ENCODE results near the gene MRPS7.
"Not testable (repeated sequence)": the region's sequence is repeated elsewhere in the genome, so short reads cannot be mapped to it uniquely, and the experiment has no call there.

Gene MRPS7

DNA sequence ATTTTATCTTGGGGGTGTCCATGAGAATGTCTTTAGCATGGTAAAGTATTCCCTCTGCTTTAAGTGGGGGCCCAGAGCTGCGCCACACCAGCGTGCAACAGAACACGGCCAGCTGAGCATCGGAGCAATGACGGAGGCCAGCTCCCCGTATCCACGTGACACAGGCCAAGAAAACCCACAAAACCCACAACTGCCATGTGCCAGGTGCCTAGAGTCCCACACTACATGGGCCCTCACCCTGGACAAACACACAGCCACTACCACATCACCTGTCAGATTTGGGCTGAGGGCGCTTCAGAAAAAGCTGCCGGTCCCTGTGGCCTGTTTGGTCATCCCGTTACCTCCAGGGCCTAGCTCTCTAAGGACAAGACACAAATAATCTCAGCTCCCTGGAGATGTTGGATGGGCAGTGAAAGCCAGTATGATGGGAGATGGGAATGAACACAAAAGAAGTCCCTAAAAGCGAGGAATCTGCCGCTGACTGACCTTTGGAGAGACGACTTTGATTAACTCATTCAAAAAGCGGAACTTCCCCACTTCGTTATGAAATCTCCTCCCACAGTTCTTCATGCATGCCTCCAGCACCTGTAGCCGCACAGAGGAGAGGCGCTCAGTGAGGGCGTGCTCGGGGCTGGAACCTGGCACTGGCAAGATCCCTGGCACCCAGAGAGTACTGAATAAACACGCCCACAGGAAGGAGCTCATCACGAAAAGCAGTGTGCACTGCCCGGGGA is 17.4 kb upstream of the MRPS7 start:
- DNase-seq (ENCODE audit: low spot score): no peak

DNA sequence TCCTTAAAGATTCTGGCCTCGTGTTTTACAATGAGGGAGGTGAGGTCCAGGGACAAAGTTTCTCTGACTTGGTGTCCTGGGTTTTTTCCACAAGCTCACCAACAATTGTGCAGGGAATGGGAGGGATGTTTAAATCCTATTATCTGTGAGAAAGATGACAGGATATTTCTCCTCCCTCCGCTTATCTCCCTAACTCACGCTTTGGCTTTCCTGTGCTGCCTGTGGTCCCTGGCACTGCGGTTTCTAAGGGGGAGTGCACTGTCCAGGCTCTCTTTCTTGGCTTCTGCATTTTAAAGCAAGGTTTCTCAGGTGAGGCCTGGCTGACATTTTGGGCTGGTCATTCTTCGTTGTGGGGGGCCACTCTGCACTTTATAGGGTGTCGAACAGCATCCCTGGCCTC is 16.7 kb upstream of the MRPS7 start:
- no peak for DNase-seq (ENCODE audit: low spot score)

DNA sequence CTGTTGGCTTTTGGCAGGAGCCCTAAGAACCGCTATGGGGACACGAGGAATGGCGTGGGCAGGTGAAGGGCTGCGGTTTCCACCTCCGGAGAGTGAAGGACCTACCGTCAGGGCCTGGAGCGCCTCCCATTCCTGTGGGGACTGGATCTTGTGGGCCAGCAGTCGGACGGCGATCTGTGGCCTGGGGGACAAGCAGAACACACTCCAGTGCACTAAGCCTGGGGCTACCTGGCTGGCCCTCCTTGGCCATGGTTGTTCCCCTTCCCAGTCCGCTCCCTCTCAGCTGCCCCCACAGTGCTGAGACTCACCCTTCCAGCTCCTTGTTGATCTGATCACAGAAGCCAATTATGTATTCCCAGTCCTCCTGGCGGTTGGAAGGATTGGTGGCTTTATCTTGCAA is 15.3 kb upstream of the MRPS7 start:
- no peak for DNase-seq (ENCODE audit: low spot score)

DNA sequence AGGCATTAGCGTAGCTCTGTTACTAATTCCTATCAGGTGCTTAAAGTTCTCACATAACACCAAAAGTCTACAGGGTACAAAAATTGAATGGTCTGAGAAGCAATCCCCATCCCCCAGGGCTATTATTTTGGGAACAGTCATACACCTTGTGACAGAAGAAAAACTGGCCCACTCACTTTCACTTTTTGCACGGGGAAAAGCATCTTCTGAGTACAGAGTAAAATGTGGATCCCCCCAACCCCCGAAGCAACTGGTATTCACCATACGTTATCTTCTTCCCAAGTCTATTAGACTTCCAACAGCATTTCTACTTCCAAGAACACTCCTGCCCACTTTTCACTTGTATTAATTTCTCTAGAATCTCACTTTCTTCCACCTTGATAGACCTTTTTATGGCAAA is 12.1 kb upstream of the MRPS7 start:
- no peak for DNase-seq (ENCODE audit: low spot score)

DNA sequence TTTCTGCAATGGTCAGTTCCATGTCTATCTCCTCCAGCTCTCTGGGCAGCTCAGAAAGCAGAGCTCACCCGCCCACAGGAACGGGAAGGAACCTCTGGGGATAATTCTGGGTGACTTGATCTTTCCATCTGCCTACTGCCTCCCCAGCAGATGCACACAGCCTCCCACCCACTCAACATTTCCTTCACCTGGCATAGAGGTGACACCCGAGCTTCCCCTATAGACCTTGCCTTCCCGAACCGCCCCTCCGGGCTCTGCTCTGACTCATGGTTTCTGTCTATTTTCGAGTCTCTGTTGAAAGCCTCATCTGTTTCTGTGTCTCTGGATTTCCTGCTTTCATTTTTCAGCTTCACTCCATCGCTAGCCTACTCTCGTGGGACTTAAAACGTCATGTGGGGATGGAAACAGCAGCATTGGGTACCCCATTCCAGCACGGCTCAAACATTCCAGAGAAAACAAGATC is 11.6 kb upstream of the MRPS7 start:
- DNase-seq (ENCODE audit: low spot score): peak; percentile 78

DNA sequence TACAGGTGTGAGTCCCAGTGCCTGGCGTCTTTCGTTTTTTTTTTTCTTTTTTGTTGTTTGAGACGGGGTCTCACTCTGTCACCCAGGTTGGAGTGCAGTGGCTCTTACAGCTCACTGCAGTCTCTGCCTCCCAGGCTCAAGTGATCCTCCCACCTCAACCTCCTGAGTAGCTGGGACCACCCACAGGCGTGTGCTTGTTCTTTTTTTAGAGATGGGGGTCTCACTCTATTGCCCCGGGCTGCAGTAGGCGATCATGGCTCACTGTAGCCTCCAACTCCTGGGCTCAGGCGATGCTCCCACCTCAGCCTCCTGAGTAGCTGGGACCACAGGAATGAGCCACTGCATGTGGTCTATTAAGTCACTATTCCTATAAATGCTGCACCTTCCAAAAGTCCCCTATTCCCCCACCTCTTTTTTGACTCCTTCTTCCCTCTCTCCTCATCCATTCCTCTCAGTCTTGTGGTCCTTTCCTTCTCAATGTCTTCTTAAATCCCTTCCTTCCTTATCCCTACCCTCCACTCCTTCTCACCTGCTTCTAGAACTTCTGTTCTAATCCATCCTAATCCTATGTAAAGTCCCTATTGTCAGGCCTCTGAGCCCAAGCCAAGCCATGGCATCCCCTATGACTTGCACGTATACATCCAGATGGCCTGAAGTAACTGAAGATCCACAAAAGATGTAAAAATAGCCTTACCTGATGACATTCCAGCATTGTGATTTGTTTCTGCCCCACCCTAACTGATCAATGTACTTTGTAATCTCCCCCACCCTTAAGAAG is 9.5 kb upstream of the MRPS7 start:
- DNase-seq (ENCODE audit: low spot score): no peak

DNA sequence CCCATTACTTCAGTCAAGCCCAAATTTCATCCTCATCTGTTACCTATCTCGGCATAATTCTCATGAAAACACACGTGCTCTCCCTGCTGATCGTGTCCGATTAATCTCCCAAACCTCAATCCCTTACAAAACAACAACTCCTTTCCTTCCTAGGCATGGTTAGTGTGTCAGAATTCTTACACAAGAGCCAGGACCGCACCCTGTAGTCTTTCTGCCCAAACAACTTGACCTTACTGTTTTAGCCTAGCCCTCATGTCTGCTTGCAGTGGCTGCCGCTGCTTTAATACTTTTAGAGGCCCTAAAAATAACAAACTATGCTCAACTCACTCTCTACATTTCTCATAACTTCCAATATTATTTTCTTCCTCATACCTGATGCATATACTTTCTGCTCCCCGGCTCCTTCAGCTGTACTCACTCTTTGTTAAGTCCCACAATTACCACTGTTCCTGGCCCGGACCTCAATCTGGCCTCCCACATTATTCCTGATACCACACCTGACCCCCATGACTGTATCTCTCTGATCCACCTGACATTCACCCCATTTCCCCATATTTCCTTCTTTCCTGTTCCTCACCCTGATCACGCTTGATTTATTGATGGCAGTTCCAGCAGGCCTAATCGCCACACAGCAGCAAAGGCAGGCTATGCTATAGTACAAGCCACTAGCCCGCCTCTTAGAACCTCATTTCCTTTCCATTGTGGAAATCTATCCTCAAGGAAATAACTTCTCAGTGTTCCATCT is 5.6 kb upstream of the MRPS7 start:
- DNase-seq (ENCODE audit: low spot score): not testable (repeated sequence)

DNA sequence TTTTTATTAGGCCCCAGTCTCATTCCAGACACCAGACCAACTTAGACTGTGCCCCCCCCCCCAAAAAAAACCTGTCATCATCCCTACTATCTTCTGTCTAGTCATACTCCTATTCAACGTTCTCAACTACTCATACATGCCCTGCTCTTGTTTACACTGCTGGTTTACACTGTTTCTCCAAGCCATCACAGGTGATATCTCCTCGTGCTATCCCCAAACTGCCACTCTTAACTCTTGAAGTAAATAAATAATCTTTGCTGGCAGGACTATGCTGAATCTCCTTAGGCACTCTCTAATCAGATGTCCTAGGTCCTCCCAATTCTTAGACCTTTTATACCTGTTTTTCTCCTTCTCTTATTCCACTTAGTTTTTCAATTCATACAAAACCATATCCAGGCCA is 4.5 kb upstream of the MRPS7 start:
- not testable (repeated sequence) for DNase-seq (ENCODE audit: low spot score)

DNA sequence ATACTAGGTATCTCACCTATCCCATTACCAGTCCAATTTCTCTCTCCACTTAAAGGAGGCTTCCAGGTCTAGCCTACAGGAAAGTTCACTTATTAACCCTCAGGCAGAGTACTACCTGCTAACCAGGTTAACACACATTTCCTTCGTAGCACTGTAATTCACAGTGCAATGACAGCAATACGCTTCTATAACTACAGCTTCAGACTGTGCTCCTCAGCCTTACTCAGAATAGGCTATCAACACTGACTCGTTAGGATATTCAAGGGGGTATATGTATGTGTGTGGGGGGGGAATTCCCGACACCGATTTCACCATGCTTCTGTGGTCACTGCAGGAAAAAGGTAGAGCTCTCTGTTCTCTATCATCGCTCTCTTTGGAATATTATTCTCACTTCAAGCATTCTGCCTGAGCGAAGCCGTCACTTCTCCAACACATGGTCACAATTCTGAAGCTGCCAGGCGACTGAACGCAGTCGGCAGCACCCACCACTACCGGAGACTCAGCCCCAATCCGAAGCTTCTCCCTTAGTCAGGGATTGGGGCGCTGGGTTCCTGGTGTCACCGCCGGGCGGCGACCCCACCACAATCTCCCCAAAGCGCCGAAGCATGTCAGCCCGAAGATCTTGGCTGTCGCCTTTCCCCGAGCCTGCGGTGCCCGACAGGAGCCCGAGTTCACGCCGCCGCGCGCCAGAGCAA is 891 bp upstream of the MRPS7 start:
- no peak for DNase-seq (ENCODE audit: low spot score)

DNA sequence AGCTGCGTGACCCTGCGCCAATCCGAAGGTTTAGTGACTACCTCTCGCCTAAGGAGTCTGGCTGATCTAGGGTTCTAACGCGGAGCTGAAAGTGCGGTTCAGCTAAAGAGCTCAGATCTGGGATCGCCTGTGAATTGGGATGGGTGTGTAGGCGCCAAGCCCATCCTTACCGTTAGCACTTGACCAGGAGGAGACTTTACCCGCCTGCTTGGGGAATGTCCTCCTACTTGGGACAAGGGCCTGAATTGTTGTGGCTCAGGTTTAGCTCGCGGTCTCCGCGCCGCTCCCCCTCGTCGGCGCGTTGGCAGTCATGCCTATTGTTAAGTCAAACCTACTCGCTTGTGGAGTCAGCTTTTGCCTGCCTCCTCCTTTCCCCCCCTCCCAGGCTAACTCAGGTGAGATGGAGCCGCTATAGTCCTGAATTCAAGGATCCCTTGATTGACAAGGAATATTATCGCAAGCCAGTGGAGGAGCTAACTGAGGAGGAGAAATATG is 480 bp downstream of the MRPS7 start:
- DNase-seq (ENCODE audit: low spot score): peak; percentile 31

DNA sequence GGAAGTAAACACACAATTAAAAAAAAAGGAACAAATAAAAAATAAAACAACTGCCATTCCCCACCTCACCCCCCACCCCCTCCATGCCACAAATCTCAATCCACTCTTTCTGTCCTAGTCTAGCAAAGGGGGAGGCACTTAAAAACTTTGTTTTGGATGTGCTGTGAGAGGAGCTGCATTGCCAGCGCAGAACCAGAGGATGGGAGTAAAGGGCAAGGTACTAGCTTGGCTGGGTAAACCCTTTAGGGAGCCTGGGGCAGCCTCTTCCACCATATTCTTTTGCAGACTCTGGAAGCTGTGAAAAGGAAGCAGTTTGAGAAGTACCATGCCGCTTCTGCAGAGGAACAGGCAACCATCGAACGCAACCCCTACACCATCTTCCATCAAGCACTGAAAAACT is 1.4 kb downstream of the MRPS7 start:
- no peak for DNase-seq (ENCODE audit: low spot score)

DNA sequence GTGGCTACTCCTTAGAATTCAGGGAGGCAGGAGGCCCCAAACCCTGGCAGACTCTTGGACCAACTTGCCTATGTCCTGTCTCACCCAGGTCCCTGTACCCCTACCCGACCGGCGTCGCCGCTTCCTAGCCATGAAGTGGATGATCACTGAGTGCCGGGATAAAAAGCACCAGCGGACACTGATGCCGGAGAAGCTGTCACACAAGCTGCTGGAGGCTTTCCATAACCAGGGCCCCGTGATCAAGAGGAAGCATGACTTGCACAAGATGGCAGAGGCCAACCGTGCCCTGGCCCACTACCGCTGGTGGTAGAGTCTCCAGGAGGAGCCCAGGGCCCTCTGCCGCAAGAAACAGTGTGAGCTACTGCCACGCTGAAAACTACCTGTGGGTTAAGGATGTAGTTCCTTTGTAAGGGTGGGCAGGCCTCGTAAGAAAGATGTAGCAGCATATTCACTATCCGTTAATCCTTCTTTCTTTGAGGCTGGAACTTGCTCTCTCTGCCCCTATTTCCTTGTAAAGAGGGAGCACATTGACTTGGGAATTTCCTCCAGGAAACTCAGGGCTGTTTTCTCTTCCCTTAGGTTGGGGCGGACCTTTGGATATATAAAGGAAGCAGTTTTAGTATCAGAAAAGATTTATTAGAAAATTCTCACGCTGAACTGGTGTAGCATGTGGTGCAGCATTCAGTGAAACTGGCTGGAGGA is 4.1 kb downstream of the MRPS7 start:
- no peak for DNase-seq (ENCODE audit: low spot score)

DNA sequence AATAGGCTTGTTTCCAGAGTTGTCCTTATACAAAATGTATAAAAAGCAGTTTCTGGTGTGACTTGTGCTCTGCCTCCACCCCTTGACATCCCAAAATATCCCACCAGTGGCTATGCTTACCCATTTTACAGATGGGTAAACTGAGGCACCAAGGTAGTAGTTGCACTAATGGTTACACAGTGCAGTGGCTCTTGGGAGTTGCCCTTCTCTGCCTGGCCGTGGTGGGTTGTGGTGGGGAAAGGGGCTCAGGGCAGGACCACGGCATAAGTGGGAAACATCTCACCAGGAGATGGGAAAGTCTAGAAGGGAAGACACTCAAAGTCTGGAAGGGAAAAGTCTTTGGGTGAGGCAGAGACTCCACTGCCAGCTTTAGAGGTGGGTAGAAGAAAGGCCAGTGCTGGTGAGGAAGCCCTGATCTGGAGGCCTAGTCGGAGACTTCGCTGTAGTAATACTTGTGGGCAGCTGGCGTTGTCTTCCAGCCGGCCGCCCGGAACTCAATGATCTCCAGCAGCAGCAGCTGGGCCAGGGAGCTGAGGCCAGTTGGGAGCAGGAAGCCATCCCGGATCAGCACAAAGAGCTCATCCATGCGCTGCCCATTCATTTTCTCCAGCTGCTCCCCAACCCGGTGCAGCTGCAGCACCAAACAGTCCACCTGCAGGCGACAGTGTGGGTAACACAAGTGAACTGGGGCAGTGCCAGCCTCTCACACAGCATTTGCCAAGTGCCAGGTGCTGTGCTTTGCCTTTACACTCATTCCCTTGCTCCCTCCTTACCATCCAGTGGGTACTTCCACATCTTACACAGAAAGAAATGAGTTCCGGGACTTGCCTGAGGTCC is 4.9 kb downstream of the MRPS7 start:
- DNase-seq (ENCODE audit: low spot score): no peak

DNA sequence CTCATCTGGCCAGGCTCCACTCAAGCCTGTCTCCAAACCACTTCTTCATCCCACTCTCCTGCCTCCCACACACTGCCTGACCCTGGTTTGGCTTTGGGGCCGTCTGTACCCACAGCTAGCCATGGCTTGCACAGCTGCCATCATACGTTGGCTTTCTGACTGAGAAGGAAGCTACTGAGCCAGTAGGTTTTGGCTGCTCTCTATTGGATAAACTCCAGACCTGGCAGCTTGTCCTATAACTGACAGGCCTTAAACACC is 5.4 kb downstream of the MRPS7 start:
- DNase-seq (ENCODE audit: low spot score): no peak

DNA sequence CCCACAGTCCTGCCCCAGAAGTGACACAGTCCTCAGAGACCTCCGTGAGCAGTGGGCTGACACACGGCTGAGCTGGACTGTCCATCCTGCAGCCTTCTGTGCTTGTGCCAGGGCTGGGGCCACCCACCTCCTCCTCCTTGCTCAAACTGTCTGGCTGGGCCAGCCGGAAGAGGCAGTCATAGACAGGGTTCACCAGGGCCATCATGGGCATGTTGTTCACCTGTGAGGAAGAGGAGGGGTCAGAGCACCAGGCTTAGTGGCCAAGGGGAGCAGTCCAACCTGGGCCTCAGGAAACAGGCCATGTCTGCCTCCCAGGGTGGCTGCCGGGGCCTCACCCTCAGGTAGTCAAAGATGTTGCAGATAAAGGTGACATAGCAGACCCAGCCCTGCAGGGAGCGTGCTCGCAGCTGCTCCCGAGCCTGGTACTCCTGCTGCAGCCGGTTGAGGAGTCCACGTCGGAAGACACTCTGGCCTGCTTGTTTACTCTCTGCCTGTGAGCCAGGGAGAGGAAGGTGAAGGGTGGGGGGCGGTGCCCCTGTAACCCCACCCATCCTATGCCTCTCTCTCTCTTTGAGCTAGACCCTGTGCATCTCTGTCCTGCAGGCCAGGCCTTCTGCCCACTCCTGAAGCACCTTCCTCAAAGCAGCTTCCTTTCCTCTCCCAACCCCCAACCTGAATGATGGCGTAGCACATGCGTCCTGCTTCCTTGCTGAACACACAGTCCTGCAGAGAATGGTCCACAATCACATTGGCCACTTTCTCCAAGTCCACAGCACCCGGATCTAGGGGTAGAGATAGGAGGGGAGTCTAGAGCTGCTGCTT is 5.9 kb downstream of the MRPS7 start:
- no peak for DNase-seq (ENCODE audit: low spot score)

DNA sequence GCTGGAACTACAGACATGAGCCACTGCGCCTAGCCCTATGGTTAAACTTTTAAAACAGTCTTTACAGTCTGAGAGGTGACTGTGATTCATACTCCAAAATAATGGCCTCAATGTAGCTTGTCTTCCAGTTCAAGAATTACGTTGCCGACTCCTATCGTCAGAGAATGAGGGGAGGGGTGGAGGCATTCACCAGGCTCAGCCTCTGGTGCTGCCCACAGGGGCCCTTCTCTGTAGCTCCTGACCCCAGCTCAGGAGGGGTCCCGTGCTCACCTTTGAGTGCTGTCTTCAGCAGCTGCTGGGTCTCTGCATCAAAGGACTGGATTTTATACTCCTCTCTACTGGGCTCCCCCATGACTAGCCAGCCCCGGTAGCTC is 8.2 kb downstream of the MRPS7 start:
- DNase-seq (ENCODE audit: low spot score): no peak

DNA sequence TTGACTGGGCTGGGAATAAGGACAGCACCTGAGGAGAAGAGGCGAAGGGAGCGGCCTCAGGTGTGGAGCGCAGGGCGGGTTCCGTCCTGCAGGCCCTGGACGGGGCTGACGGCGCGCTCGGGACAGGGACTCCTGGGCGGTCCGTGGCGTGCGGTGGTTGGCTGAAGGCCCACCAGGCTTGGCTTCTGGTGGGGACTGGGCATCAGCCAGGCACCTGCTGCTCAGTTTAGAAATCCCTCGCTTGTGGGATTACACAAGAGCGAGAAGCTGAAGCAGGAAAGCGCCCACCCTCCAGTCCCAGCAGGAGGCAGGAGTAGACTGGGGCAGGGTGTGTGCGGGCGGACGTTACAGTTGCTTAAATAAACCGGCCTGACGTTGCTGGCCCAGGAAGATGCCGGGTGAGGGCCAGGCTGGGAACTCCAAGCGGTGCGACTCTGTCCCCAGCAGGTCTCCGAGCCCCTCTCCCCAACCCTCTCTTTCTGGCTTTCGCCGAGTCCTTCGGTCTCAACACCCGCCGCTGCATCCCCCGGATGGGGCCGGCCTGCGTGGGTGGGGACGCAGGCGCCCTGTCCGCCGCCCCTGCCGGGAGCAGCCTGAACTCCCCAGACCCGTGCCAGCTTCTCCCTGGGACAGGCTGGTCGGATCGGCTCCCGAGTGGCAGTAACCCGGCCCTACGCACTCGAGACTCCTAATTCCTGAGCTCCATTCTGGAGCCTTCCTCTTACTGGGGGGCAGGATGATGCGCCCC is 8.7 kb downstream of the MRPS7 start:
- DNase-seq (ENCODE audit: low spot score): peak; percentile 68

DNA sequence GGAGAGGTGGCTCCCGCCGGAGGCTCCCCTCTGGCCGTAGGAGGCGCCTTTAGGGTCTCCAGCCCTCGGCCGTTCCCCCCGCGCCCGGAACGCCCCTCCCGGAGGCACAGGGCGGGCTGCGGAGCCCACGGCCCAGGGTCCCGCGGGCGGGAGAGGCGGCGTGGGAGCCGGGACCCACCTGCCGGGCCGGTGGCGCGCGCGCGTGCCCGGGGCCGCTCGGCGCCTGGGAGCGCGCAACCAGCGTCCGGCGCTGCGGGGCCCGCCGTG is 9.2 kb downstream of the MRPS7 start, which contains the start of gene MIF4GD:
MIF4GD (minus strand) TSS at position 266 of the 267 bp plus-strand sequence. CDS start 1,036 bp downstream, outside the sequence.
- no peak for DNase-seq (ENCODE audit: low spot score)

DNA sequence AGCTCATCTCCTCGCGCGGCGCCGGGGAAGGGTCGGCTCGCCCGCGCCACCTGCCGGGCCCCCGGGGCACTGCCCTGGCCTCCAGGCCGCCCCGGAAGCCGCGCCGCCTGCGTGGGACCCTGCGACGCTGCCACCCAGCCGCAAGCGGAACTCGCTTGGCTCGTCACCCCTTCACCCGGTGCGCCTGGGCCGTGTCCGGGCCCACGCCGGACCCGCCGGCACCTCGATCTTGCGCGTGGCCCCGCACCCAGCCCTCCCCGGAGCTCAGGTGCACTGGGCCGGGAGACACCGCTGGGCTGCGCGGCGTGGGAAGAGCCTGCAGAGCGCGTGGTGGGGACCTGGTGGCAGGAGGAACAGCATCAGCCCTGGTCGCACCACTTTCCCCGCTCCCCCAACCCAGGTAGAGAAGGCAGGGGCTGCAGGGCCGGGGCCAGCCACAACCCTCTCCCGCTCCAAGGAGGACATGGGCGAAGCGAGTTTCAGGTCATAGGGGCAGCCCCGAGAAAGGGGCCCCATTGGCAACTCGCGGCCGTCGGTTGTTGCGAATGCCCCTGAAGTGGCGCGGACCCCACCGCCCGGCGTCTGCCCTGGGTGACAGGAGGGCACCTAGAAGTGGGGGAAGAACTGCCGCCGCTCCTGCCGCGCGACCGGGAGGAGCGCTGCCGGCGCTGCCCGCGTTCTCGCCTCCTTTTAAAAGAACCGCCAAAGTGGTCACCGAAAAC is 9.7 kb downstream of the MRPS7 start:
- DNase-seq (ENCODE audit: low spot score): peak; percentile 92
